ENCODE results near the gene PRDM16. TPM values are rescaled to one million over a fixed set of nuclear protein-coding genes. Genes with fewer than 3 reads are reported as not detected.
A peak's percentile ranks its signal among the peaks of the same experiment; 100 is the strongest.

PRDM16 gene
- polyA plus RNA-seq, 1 of the 3 experiments (the other 2 are of a cell fraction) = not detected

GRCh38 chr1:3226701-3227350 lies 157.8 kb downstream of the PRDM16 start:
- Histone ChIP-seq H3K4me2 (no peak overlapping the region), H3K36me3 (replicated peaks in 1 of 2; ENCODE audit: control insufficient read depth in 1 of 2, insufficient read depth in 2 of 2, low read length in 1 of 2) (no peaks in the 10 kb centered on the region), H3K4me1 (ENCODE audit: control insufficient read depth in 1 of 2, insufficient read depth in 2 of 2, low read depth in 1 of 2, low read length in 1 of 2) (no peaks in the 10 kb centered on the region), H3K9ac (no peak overlapping the region), H3K27ac (ENCODE audit: low read depth in 2 of 2, low read length in 1 of 2) (no peak overlapping the region), H2AFZ (ENCODE audit: low read depth) (no peak overlapping the region), H3K9me2 (no peaks in the 10 kb centered on the region), H3K9me3 (no peaks in the 10 kb centered on the region), H4K20me1 (ENCODE audit: insufficient read depth) (no peaks in the 10 kb centered on the region), H3K79me2 (ENCODE audit: insufficient read depth) (no peaks in the 10 kb centered on the region), H3F3A (replicated peaks; ENCODE audit: insufficient read depth) (no peaks in the 10 kb centered on the region), H3K27me3 (ENCODE audit: insufficient read depth) (peaks cover 23% of the 10 kb centered on the region; the same call in 1 of the 2 replicates), H3K4me3 (ENCODE audit: low read depth in 2 of 2, low read length in 1 of 2) (no peak overlapping the region)
- POLR2A ChIA-PET = no interaction called here
- peak; percentile 52 for DNase-seq
- TF ChIP-seq TAF1 (IDR thresholded peaks at IDR 0.05; ENCODE audit: borderline replicate concordance, low read depth, low read length) (no peak), FOSL2 (IDR thresholded peaks at IDR 0.05; ENCODE audit: borderline replicate concordance, low read depth) (no peak), RAD21 (IDR thresholded peaks at IDR 0.05; ENCODE audit: low read length) (no peak), MAX (IDR thresholded peaks at IDR 0.05; ENCODE audit: low read depth) (no peak), NFIC (IDR thresholded peaks at IDR 0.05; ENCODE audit: borderline replicate concordance) (no peak), RFX5 (IDR thresholded peaks at IDR 0.05; ENCODE audit: low read length) (no peak), SIN3A (IDR thresholded peaks at IDR 0.05; ENCODE audit: borderline replicate concordance, low read depth, low read length) (no peak), RCOR1 (IDR thresholded peaks at IDR 0.05; ENCODE audit: low read length) (no peak)
- CTCF ChIA-PET = interaction anchor here (1.3 kb wide), 1 partner anchor 22 kb away, joined by 6 read pairs; no protein-coding TSS in a partner anchor
- WGBS (ENCODE audit: low lambda C conversion rate) = 9% methylated on average over 26 of the region's 27 CpGs

GRCh38 chr1:3227351-3227704 lies 158.3 kb downstream of the PRDM16 start:
- no peak overlapping the region for H3K27ac ChIP-seq (ENCODE audit: low read depth in 2 of 2, low read length in 1 of 2)
- H3K4me3 ChIP-seq (ENCODE audit: low read depth in 2 of 2, low read length in 1 of 2) = no peak overlapping the region
- no peak overlapping the region for H2AFZ ChIP-seq (ENCODE audit: low read depth)
- no peaks in the 10 kb centered on the region for H3K9me2 ChIP-seq
- POLR2A ChIA-PET = no interaction called here
- no peaks in the 10 kb centered on the region for H3K36me3 ChIP-seq (replicated peaks in 1 of 2; ENCODE audit: control insufficient read depth in 1 of 2, insufficient read depth in 2 of 2, low read length in 1 of 2)
- no peak for TF ChIP-seq IRF3 (IDR thresholded peaks at IDR 0.05; ENCODE audit: low read depth, low read length)
- TF ChIP-seq RFX5 (IDR thresholded peaks at IDR 0.05; ENCODE audit: low read length) = no peak
- TF ChIP-seq RAD21 (IDR thresholded peaks at IDR 0.05; ENCODE audit: low read length) = no peak
- no peak for TF ChIP-seq ZBTB33 (IDR thresholded peaks at IDR 0.05; ENCODE audit: borderline replicate concordance, low read depth)
- TF ChIP-seq FOXJ3 (CRISPR knock-in tag; IDR thresholded peaks at IDR 0.05) = no peak
- TF ChIP-seq POLR2AphosphoS5 (IDR thresholded peaks at IDR 0.05; ENCODE audit: low read depth, low read length) = no peak
- no peak for TF ChIP-seq JUND (IDR thresholded peaks at IDR 0.05)
- no peak for TF ChIP-seq EP300 (IDR thresholded peaks at IDR 0.05; ENCODE audit: borderline replicate concordance in 1 of 2, low read depth in 1 of 2, low read length in 1 of 2)
- no peaks in the 10 kb centered on the region for H3K4me1 ChIP-seq (ENCODE audit: control insufficient read depth in 1 of 2, insufficient read depth in 2 of 2, low read depth in 1 of 2, low read length in 1 of 2)
- CTCF ChIA-PET = interaction anchor here (1.3 kb wide), 1 partner anchor 22 kb away, joined by 6 read pairs; no protein-coding TSS in a partner anchor
- WGBS (ENCODE audit: low lambda C conversion rate) = 4% methylated on average over 13 of the region's 17 CpGs
- no peak overlapping the region for H3K4me2 ChIP-seq
- H3F3A ChIP-seq (replicated peaks; ENCODE audit: insufficient read depth) = no peaks in the 10 kb centered on the region
- no peak for DNase-seq
- no peaks in the 10 kb centered on the region for H4K20me1 ChIP-seq (ENCODE audit: insufficient read depth)
- no peaks in the 10 kb centered on the region for H3K9me3 ChIP-seq
- peaks cover 28% of the 10 kb centered on the region for H3K27me3 ChIP-seq (ENCODE audit: insufficient read depth)
- H3K9ac ChIP-seq = no peak overlapping the region
- H3K79me2 ChIP-seq (ENCODE audit: insufficient read depth) = no peaks in the 10 kb centered on the region

Data from SK-N-SH (cell line).